ENCODE data around the gene GMDS. TPM values are rescaled to one million over a fixed set of nuclear protein-coding genes. Genes with fewer than 3 reads are reported as not detected.

The GMDS gene
- total and polyA plus RNA-seq, 2 of the 8 experiments (the other 6 are each of a cell fraction or from before 2014, with no cell fraction given), result 16.8 to 50.0 TPM

DNA sequence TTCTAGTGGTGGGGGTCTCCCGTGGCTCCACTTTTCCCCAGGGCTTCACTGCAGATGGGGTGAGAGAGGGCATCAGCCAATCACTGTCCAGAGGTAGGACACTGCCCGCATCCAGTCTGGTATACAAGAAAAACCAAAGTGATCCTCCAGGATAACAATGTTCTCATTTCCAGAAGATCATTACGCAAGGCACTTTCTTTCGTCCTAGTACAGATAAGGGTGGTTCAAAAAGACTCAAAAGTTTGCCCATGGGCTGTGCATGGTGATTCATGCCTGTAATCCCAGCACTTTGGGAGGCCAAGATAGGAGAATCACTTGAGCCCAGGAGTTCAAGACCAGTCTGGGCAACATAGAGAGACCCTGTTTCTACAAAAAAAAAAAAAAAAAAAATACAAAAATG is 16.4 kb downstream of the GMDS start:
- Histone ChIP-seq H3K23me2 (ENCODE audit: low read depth, low read length) (no peaks in the 10 kb centered on the region), H3K18ac (ENCODE audit: extremely low read depth, low read length) (no peak overlapping the region), H3K14ac (ENCODE audit: insufficient read length) (no peak overlapping the region), H3K27ac (ENCODE audit: low read depth, low read length) (no peak overlapping the region), H3K56ac (replicated peaks; ENCODE audit: insufficient read length, low read depth, low read length) (no peak overlapping the region), H3K9ac (replicated peaks in 1 of 4; ENCODE audit: extremely low read depth in 1 of 4, low read depth in 3 of 4, low read length in 3 of 4) (no peak overlapping the region), H4K5ac (ENCODE audit: insufficient read length, low read depth, low read length) (no peak overlapping the region), H3K4ac (replicated peaks; ENCODE audit: insufficient read length, low read depth, low read length) (no peak overlapping the region), H2BK5ac (ENCODE audit: low read depth, low read length) (no peak overlapping the region), H2BK12ac (ENCODE audit: low read depth, low read length) (no peak overlapping the region; the same call in 1 of the 2 replicates), H2BK15ac (ENCODE audit: low read length) (no peak overlapping the region), H2AFZ (ENCODE audit: low read length) (no peak overlapping the region), H4K8ac (ENCODE audit: extremely low read depth, insufficient read depth, low read length) (no peak overlapping the region), H3K4me2 (ENCODE audit: insufficient read depth in 1 of 2, low read depth in 2 of 2, low read length in 2 of 2) (no peak overlapping the region), H3K4me3 (ENCODE audit: extremely low read depth in 1 of 4, insufficient read depth in 2 of 4, low read depth in 3 of 4, low read length in 4 of 4) (no peak overlapping the region), H2BK120ac (replicated peaks; ENCODE audit: low read depth, low read length) (no peak overlapping the region), H2AK5ac (ENCODE audit: low read depth, low read length) (no peak overlapping the region; the same call in 1 of the 2 replicates), H4K91ac (replicated peaks; ENCODE audit: insufficient read length, low read length) (no peak overlapping the region), H4K20me1 (replicated peaks in 1 of 2; ENCODE audit: control insufficient read depth in 1 of 2, insufficient read depth in 2 of 2, low read length in 2 of 2) (peaks cover 0 to 1% of the 10 kb centered on the region in 2 experiments), H3K4me1 (replicated peaks in 1 of 4; ENCODE audit: control insufficient read depth in 3 of 4, insufficient read depth in 4 of 4, low read length in 3 of 4) (peaks cover 3 to 14% (median 5%) of the 10 kb centered on the region in 4 experiments; a peak in 5 of 7 replicates), H3K79me2 (ENCODE audit: control insufficient read depth in 1 of 2, insufficient read depth in 2 of 2, low read length in 2 of 2) (peaks cover 0 to 64% of the 10 kb centered on the region in 2 experiments; a peak in 2 of 4 replicates), H2BK20ac (ENCODE audit: low read length) (no peak overlapping the region), H3K27me3 (replicated peaks in 1 of 4; ENCODE audit: control insufficient read depth in 3 of 4, extremely low read depth in 1 of 4, insufficient read depth in 3 of 4, low read length in 3 of 4) (no peaks in the 10 kb centered on the region), H3K23ac (ENCODE audit: insufficient read length) (no peak overlapping the region), H3K9me3 (ENCODE audit: insufficient read depth in 2 of 2, low read depth in 1 of 2, low read length in 1 of 2) (no peaks in the 10 kb centered on the region), H3K79me1 (ENCODE audit: low read depth, low read length) (peaks cover 16% of the 10 kb centered on the region), H3K36me3 (ENCODE audit: control insufficient read depth in 2 of 4, insufficient read depth in 4 of 4, low read length in 3 of 4) (no peaks in the 10 kb centered on the region)
- no peak for DNase-seq (ENCODE audit: low read depth in 1 of 2, low spot score in 2 of 2)
- POLR2A ChIA-PET (ENCODE audit: partially characterized antibody), result interaction anchor here (1.1 kb wide), 1 partner anchor 17 kb away, joined by 3 read pairs; the partner anchor contains the start of gene GMDS
- no peak for FAIRE-seq
- WGBS, 2 experiments (ENCODE audit: extremely low coverage in 1 of 2, insufficient coverage in 1 of 2, insufficient read length in 1 of 2, insufficient replicate concordance in 2 of 2, low coverage in 1 of 2, low lambda C conversion rate in 2 of 2, missing lambda C conversion rate in 1 of 2), result 87% methylated on average over 4 of the region's 4 CpGs; no CpG with 5 or more reads in 1 of the 2 experiments
- CTCF ChIA-PET (ENCODE audit: partially characterized antibody), result interaction anchor here (1.3 to 2.4 kb wide), 3 partner anchors 19 to 71 kb away, joined by 4 to 7 read pairs (median 5); no protein-coding TSS in a partner anchor
- TF ChIP-seq ASH2L (IDR thresholded peaks at IDR 0.05; ENCODE audit: low read length) (no peak), JUN (IDR thresholded peaks at IDR 0.05; ENCODE audit: low read depth, low read length) (no peak), GABPA (IDR thresholded peaks at IDR 0.05; ENCODE audit: borderline replicate concordance, insufficient read depth, low read length) (no peak), GTF2F1 (IDR thresholded peaks at IDR 0.05; ENCODE audit: borderline replicate concordance, low read depth, low read length) (no peak), KDM4A (IDR thresholded peaks at IDR 0.05; ENCODE audit: low read depth, low read length, severe bottlenecking) (no peak), BCL11A (IDR thresholded peaks at IDR 0.05; ENCODE audit: low read depth in 2 of 2, low read length in 2 of 2) (no peak), KDM5A (IDR thresholded peaks at IDR 0.05; ENCODE audit: low read length) (no peak), NANOG (IDR thresholded peaks at IDR 0.05; ENCODE audit: insufficient read depth, low read depth, low read length, poor library complexity, severe bottlenecking) (no peak), E2F6 (IDR thresholded peaks at IDR 0.05) (no peak), ATF3 (IDR thresholded peaks at IDR 0.05; ENCODE audit: insufficient read depth, low read depth, low read length) (no peak), SAP30 (IDR thresholded peaks at IDR 0.05; ENCODE audit: insufficient read depth, insufficient replicate concordance, low read length) (no peak), YY1 (IDR thresholded peaks at IDR 0.05; ENCODE audit: low read depth, low read length) (no peak)
